GM08714 (cell line): ENCODE data around the gene SYT7.
"Not testable (repeated sequence)": the region's sequence is repeated elsewhere in the genome, so short reads cannot be mapped to it uniquely, and the experiment has no call there.

Experiments used
- H3K4me3 ChIP-seq: fragments of 200-500 bp; sonication (Bioruptor generic); 2 replicates; pipeline ENCODE4 v1.5.1; 2014; ENCODE audit warnings: mild to moderate bottlenecking, low read length, inconsistent platforms
- ZNF274 ChIP-seq: IDR thresholded peaks from 2 replicates; pipeline ENCODE4 v1.6.1; 2012; ENCODE audit warnings: mild to moderate bottlenecking, low read depth, low read length

SYT7 gene

GRCh38 chr11:61616434-61616833 lies 35.6 kb upstream of the SYT7 start:
- no peak for TF ChIP-seq ZNF274
- H3K4me3 ChIP-seq, result no peak overlapping the region

GRCh38 chr11:61614782-61615181 lies 33.9 kb upstream of the SYT7 start:
- H3K4me3 ChIP-seq, result not testable (repeated sequence)

- no peak for TF ChIP-seq ZNF274
- H3K4me3 ChIP-seq, result no peak overlapping the region
Measured at GRCh38 chr11:61613870-61614269, 33.0 kb upstream of the SYT7 start.

- no peak for TF ChIP-seq ZNF274
- H3K4me3 ChIP-seq, result no peak overlapping the region
Measured at GRCh38 chr11:61613051-61613450, 32.2 kb upstream of the SYT7 start.

GRCh38 chr11:61611309-61611708 lies 30.4 kb upstream of the SYT7 start:
- no peak for TF ChIP-seq ZNF274
- no peak overlapping the region for H3K4me3 ChIP-seq

- no peak overlapping the region for H3K4me3 ChIP-seq
- no peak for TF ChIP-seq ZNF274
Measured at GRCh38 chr11:61610905-61611304, 30.0 kb upstream of the SYT7 start.

GRCh38 chr11:61609980-61610366 lies 29.1 kb upstream of the SYT7 start:
- no peak overlapping the region for H3K4me3 ChIP-seq
- no peak for TF ChIP-seq ZNF274

GRCh38 chr11:61609000-61609979 lies 28.4 kb upstream of the SYT7 start:
- TF ChIP-seq ZNF274, result no peak

GRCh38 chr11:61607920-61608599 lies 27.2 kb upstream of the SYT7 start:
- no peak overlapping the region for H3K4me3 ChIP-seq
- TF ChIP-seq ZNF274, result no peak

More at GRCh38 chr11:61609000-61609979, 28.4 kb upstream of the SYT7 start:
- no peak overlapping the region for H3K4me3 ChIP-seq

GRCh38 chr11:61607426-61607825 lies 26.6 kb upstream of the SYT7 start:
- H3K4me3 ChIP-seq, result no peak overlapping the region
- TF ChIP-seq ZNF274, result no peak

GRCh38 chr11:61603667-61604066 lies 22.8 kb upstream of the SYT7 start:
- no peak overlapping the region for H3K4me3 ChIP-seq
- TF ChIP-seq ZNF274, result no peak

GRCh38 chr11:61602775-61603569 lies 22.1 kb upstream of the SYT7 start:
- TF ChIP-seq ZNF274, result no peak
- no peak overlapping the region for H3K4me3 ChIP-seq

- no peak for TF ChIP-seq ZNF274
- H3K4me3 ChIP-seq, result no peak overlapping the region
Measured at GRCh38 chr11:61601512-61601911, 20.6 kb upstream of the SYT7 start.

- TF ChIP-seq ZNF274, result no peak
- H3K4me3 ChIP-seq, result no peak overlapping the region
Measured at GRCh38 chr11:61599968-61600710, 19.3 kb upstream of the SYT7 start.
